IMR-90 (cell line): ENCODE measurements around the gene POLR1E. TPM values are rescaled to one million over a fixed set of nuclear protein-coding genes. Genes with fewer than 3 reads are reported as not detected.

ENCODE experiments used
- ATAC-seq: fragments of 200-7000 bp; cut with Tn5 transposase; 2 replicates; pipeline ENCODE4 v1.9.1; 2020; ENCODE audit warnings: low read depth, mild to moderate bottlenecking, moderate library complexity
- BruUV-seq: library from RNA; stranded (reverse); fragments of 400-500 nt; replicated peaks from 2 replicates; lab custom pipeline; 2021; lab: Mats Ljungman, UMichigan
- CTCF ChIA-PET: fragments of 300-600 bp; formaldehyde crosslinking; extraction: SDS; loops from one replicate; lab custom pipeline; 2021; ENCODE audit warnings: antibody characterized with exemption; lab: Yijun Ruan, JAX
- POLR2A ChIA-PET: fragments of 300-600 bp; sonication (Branson Sonifier 250); formaldehyde crosslinking; loops from one replicate; lab custom pipeline; 2022; ENCODE audit warnings: antibody characterized with exemption; ENCODE audit not compliant: unreplicated experiment; lab: Charles Lee
- DNase-seq: peaks from one replicate; pipeline ENCODE4 v3.0.0; 2013
- H2AFZ ChIP-seq: replicated peaks from 2 replicates; pipeline ENCODE3; 2013; ENCODE audit warnings: low read length, mild to moderate bottlenecking; ENCODE audit not compliant: poor library complexity
- H2AK5ac ChIP-seq: 2 replicates; pipeline ENCODE4 v1.6.1; 2013; ENCODE audit warnings: low read depth, low read length, inconsistent platforms
- H2AK9ac ChIP-seq: replicated peaks from 2 replicates; pipeline ENCODE3; 2013; ENCODE audit warnings: mild to moderate bottlenecking, low read depth, low read length, moderate library complexity; ENCODE audit not compliant: poor library complexity
- H2BK120ac ChIP-seq: 2 replicates; pipeline ENCODE4 v1.6.1; 2013; ENCODE audit warnings: low read depth, low read length, inconsistent platforms
- H2BK15ac ChIP-seq: 3 replicates; pipeline ENCODE4 v1.6.1; 2013; ENCODE audit warnings: low read depth, low read length, inconsistent platforms
- H2BK20ac ChIP-seq: 2 replicates; pipeline ENCODE4 v1.6.1; 2013; ENCODE audit warnings: low read depth, mild to moderate bottlenecking, inconsistent platforms, low read length, moderate library complexity
- H2BK5ac ChIP-seq: 2 replicates; pipeline ENCODE4 v1.6.1; 2013; ENCODE audit warnings: mild to moderate bottlenecking, low read depth, low read length, inconsistent platforms; ENCODE audit not compliant: poor library complexity, severe bottlenecking
- H3K14ac ChIP-seq: replicated peaks from 2 replicates; pipeline ENCODE4 v1.6.1; 2013; ENCODE audit warnings: low read depth, low read length, inconsistent platforms
- H3K18ac ChIP-seq: 2 replicates; pipeline ENCODE4 v1.6.1; 2013; ENCODE audit warnings: low read depth, low read length, control low read depth
- H3K23ac ChIP-seq: 2 replicates; pipeline ENCODE4 v1.6.1; 2013; ENCODE audit warnings: low read depth, low read length, inconsistent platforms
- H3K27ac ChIP-seq: 2 replicates; pipeline ENCODE4 v1.5.1; 2013; ENCODE audit warnings: mild to moderate bottlenecking, control low read depth, low read length; ENCODE audit not compliant: insufficient read depth
- H3K27me3 ChIP-seq: 2 replicates; pipeline ENCODE4 v1.6.1; 2013; ENCODE audit warnings: low read length; ENCODE audit not compliant: control insufficient read depth, insufficient read depth
- H3K36me3 ChIP-seq: 2 replicates; pipeline ENCODE4 v1.6.1; 2013; ENCODE audit warnings: low read length, mixed read lengths; ENCODE audit not compliant: control insufficient read depth, insufficient read depth
- H3K4ac ChIP-seq: 2 replicates; pipeline ENCODE4 v1.6.1; 2013; ENCODE audit warnings: low read depth, low read length, inconsistent platforms
- H3K4me1 ChIP-seq: 2 replicates; pipeline ENCODE4 v1.6.1; 2013; ENCODE audit warnings: low read length, mixed read lengths; ENCODE audit not compliant: control insufficient read depth, insufficient read depth
- H3K4me2 ChIP-seq: 2 replicates; pipeline ENCODE4 v1.6.1; 2013; ENCODE audit warnings: low read depth, mild to moderate bottlenecking, control low read depth, low read length, moderate library complexity
- H3K4me3 ChIP-seq: 2 replicates; pipeline ENCODE4 v1.5.1; 2013; ENCODE audit warnings: low read depth, mild to moderate bottlenecking, control low read depth, low read length, moderate library complexity; ENCODE audit not compliant: insufficient read depth
- H3K56ac ChIP-seq: 2 replicates; pipeline ENCODE4 v1.6.1; 2013; ENCODE audit warnings: low read length, inconsistent platforms; ENCODE audit not compliant: insufficient read depth; ENCODE audit errors: extremely low read depth
- H3K79me1 ChIP-seq, 2 experiments: 2 replicates each; pipeline ENCODE4 v1.6.1; 2013; ENCODE audit warnings: low read length in 2 of 2, inconsistent platforms in 1 of 2, low read depth in 1 of 2
- H3K9ac ChIP-seq: 2 replicates; pipeline ENCODE4 v1.6.1; 2013; ENCODE audit warnings: low read depth, low read length, control low read depth
- H3K9me1 ChIP-seq: 2 replicates; pipeline ENCODE4 v1.6.1; 2013; ENCODE audit warnings: low read length, inconsistent platforms; ENCODE audit not compliant: insufficient read depth
- H3K9me3 ChIP-seq: 2 replicates; pipeline ENCODE4 v1.6.1; 2013; ENCODE audit warnings: low read length; ENCODE audit not compliant: control insufficient read depth, insufficient read depth
- H4K20me1 ChIP-seq: 2 replicates; pipeline ENCODE4 v1.6.1; 2013; ENCODE audit warnings: low read length, inconsistent platforms; ENCODE audit not compliant: insufficient read depth
- H4K5ac ChIP-seq: 2 replicates; pipeline ENCODE4 v1.6.1; 2013; ENCODE audit warnings: mild to moderate bottlenecking, low read depth, low read length, control low read depth
- H4K8ac ChIP-seq, 2 experiments: 2 replicates each; pipeline ENCODE4 v1.6.1; 2013; ENCODE audit warnings: low read depth in 2 of 2, low read length in 2 of 2, control low read depth in 1 of 2, inconsistent platforms in 1 of 2
- H4K91ac ChIP-seq: 2 replicates; pipeline ENCODE4 v1.6.1; 2013; ENCODE audit warnings: low read depth, low read length, inconsistent platforms; ENCODE audit not compliant: insufficient read depth
- BHLHE40 ChIP-seq: fragments of 150-350 bp; IDR thresholded peaks from 2 replicates; pipeline ENCODE4 v1.6.1; 2016; ENCODE audit warnings: mild to moderate bottlenecking, low read depth, low read length
- CHD1 ChIP-seq: IDR thresholded peaks from 2 replicates; pipeline ENCODE4 v1.6.1; 2012; ENCODE audit warnings: low read depth, low read length, improper control_type of control experiment
- ELK1 ChIP-seq: fragments of 150-350 bp; IDR thresholded peaks from 2 replicates; pipeline ENCODE4 v1.6.1; 2016; ENCODE audit warnings: low read depth, mild to moderate bottlenecking, low read length, moderate library complexity, borderline replicate concordance
- FOS ChIP-seq: fragments of 150-350 bp; IDR thresholded peaks from 2 replicates; pipeline ENCODE4 v1.6.1; 2016; ENCODE audit warnings: low read depth, low read length
- MAFK ChIP-seq: IDR thresholded peaks from 2 replicates; pipeline ENCODE4 v1.6.1; 2012; ENCODE audit warnings: low read depth, low read length, improper control_type of control experiment
- MAZ ChIP-seq: IDR thresholded peaks from 2 replicates; pipeline ENCODE4 v1.6.1; 2012; ENCODE audit warnings: low read depth, mild to moderate bottlenecking, low read length, improper control_type of control experiment, moderate library complexity, borderline replicate concordance
- MXI1 ChIP-seq: IDR thresholded peaks from 2 replicates; pipeline ENCODE4 v1.6.1; 2012; ENCODE audit warnings: low read depth, mild to moderate bottlenecking, low read length, moderate library complexity, borderline replicate concordance
- RAD21 ChIP-seq: IDR thresholded peaks from 2 replicates; pipeline ENCODE4 v1.6.1; 2012; ENCODE audit warnings: low read length, improper control_type of control experiment
- RFX5 ChIP-seq: IDR thresholded peaks from 2 replicates; pipeline ENCODE4 v1.8.0; 2012; ENCODE audit warnings: low read depth, mild to moderate bottlenecking, low read length, moderate library complexity
- SMC3 ChIP-seq: fragments of 150-350 bp; IDR thresholded peaks from 2 replicates; pipeline ENCODE4 v1.6.1; 2016; ENCODE audit warnings: low read depth, mild to moderate bottlenecking, antibody characterized with exemption, low read length, moderate library complexity
- USF2 ChIP-seq: fragments of 150-350 bp; IDR thresholded peaks from 2 replicates; pipeline ENCODE4 v1.6.1; 2017; ENCODE audit warnings: mild to moderate bottlenecking, antibody characterized with exemption, low read length, low read depth
- WGBS, 2 experiments: methylation state at CpG; one replicate each; pipeline versions ENCODE4 v1.1.5 to v1.1.7; 2013; ENCODE audit warnings: missing lambda C conversion rate in 2 of 2; ENCODE audit not compliant: insufficient read length in 1 of 2; ENCODE audit errors: extremely low coverage in 2 of 2; 5-methylcytosine and 5-hydroxymethylcytosine counted together
- dilution Hi-C: fragments of 300-500 bp; cut with HindIII; formaldehyde crosslinking; loops from one replicate; pipeline ENCODE4 v1.14.3; 2018; ENCODE audit warnings: low sequenced_read_pairs; ENCODE audit not compliant: unreplicated experiment
- in situ Hi-C: fragments of 300-500 bp; cut with MboI; formaldehyde crosslinking; loops from 3 replicates; pipeline ENCODE4 v1.14.3; 2019; ENCODE audit warnings: low sequenced_read_pairs, inconsistent platforms, mixed read lengths
- intact Hi-C: fragments of 100-400 bp; cut with micrococcal nuclease; formaldehyde crosslinking; loops from 2 replicates; pipeline ENCODE4 v1.10.0; 2022
- polyA plus RNA-seq, 3 experiments: library from polyadenylated mRNA; depleted of rRNA; stranded (reverse); fragments of >200 nt; gene quantifications; 2 replicates each; pipeline ENCODE4 v1.2.3, GENCODE V29; 2012; ENCODE audit warnings: low replicate concordance in 1 of 3
- total RNA-seq: library from RNA; depleted of rRNA; stranded (reverse); fragments of >200 nt; gene quantifications from 2 replicates; pipeline ENCODE4 v1.2.3, GENCODE V29; 2012

The POLR1E gene
- total and polyA plus RNA-seq, 2 of the 4 experiments (the other 2 are of a cell fraction) = 48.0 to 71.9 TPM

- Histone ChIP-seq H3K4me1 (no peaks in the 10 kb centered on the region), H2BK5ac (no peak overlapping the region), H3K9ac (no peak overlapping the region), H3K23ac (no peak overlapping the region), H3K18ac (no peak overlapping the region), H3K4ac (no peak overlapping the region), H3K79me1 (no peaks in the 10 kb centered on the region), H2AFZ (peak overlapping the region; percentile 30), H2AK5ac (no peak overlapping the region), H3K27me3 (no peaks in the 10 kb centered on the region), H3K9me1 (0 out of 2 replicates have a peak, but pooled peaks cover 6% of the 10 kb centered on the region), H3K56ac (no peak overlapping the region), H2BK15ac (no peak overlapping the region), H4K91ac (no peak overlapping the region), H3K36me3 (peaks cover 30% of the 10 kb centered on the region), H3K14ac (no peak overlapping the region), H2AK9ac (no peak overlapping the region), H4K5ac (no peak overlapping the region), H4K8ac (no peak overlapping the region), H3K9me3 (no peaks in the 10 kb centered on the region), H4K20me1 (no peaks in the 10 kb centered on the region), H2BK20ac (no peak overlapping the region), H3K4me2 (no peak overlapping the region), H2BK120ac (no peak overlapping the region), H3K27ac (no peak overlapping the region), H3K4me3 (no peak overlapping the region)
- DNase-seq (no peak), ATAC-seq (no peak)
- dilution Hi-C loops = no loop called here
- no TSS peak for BruUV-seq
- TF ChIP-seq CHD1 = no peak
- TF ChIP-seq BHLHE40 = no peak
- no peak for TF ChIP-seq USF2
- no peak for TF ChIP-seq MAFK
- TF ChIP-seq RAD21 = no peak
- TF ChIP-seq MXI1 = no peak
- no peak for TF ChIP-seq ELK1
- TF ChIP-seq RFX5 = no peak
- no peak for TF ChIP-seq FOS
- no peak for TF ChIP-seq MAZ
- no peak for TF ChIP-seq SMC3
- intact Hi-C loops = no loop called here
- ChIA-PET CTCF (no interaction called here), POLR2A (no interaction called here)
- 92% methylated on average over 8 of the region's 13 CpGs; no CpG with 5 or more reads in 1 of the 2 experiments for WGBS, 2 experiments
- in situ Hi-C loops = no loop called here
These were observed 32.2 kb downstream of the POLR1E start for GRCh38 chr9:37517923-37518322.
